Glutamatergic neuron (in vitro differentiated cells): ENCODE measurements around the gene ATG5. TPM values are rescaled to one million over a fixed set of nuclear protein-coding genes. Genes with fewer than 3 reads are reported as not detected.

Experiments used
- DNase-seq: peaks from one replicate; pipeline ENCODE4 v3.0.0; 2022
- H3K27ac Mint-ChIP-seq: one replicate; pipeline ENCODE4 v1.8.0; 2020; ENCODE audit warnings: mild to moderate bottlenecking, mixed read lengths, inconsistent platforms; ENCODE audit not compliant: unreplicated experiment
- H3K27me3 Mint-ChIP-seq: one replicate; pipeline ENCODE4 v1.8.0; 2020; ENCODE audit warnings: mild to moderate bottlenecking, moderate library complexity, mixed read lengths, inconsistent platforms; ENCODE audit not compliant: unreplicated experiment
- H3K36me3 Mint-ChIP-seq: one replicate; pipeline ENCODE4 v1.8.0; 2020; ENCODE audit warnings: mild to moderate bottlenecking, mixed read lengths, inconsistent platforms; ENCODE audit not compliant: unreplicated experiment
- H3K4me1 Mint-ChIP-seq: one replicate; pipeline ENCODE4 v1.8.0; 2020; ENCODE audit warnings: mild to moderate bottlenecking, low read depth, mixed read lengths, inconsistent platforms; ENCODE audit not compliant: unreplicated experiment
- H3K4me3 Mint-ChIP-seq: one replicate; pipeline ENCODE4 v1.8.0; 2020; ENCODE audit warnings: mild to moderate bottlenecking, mixed read lengths, inconsistent platforms; ENCODE audit not compliant: unreplicated experiment
- H3K9me3 Mint-ChIP-seq: one replicate; pipeline ENCODE4 v1.8.0; 2020; ENCODE audit warnings: mild to moderate bottlenecking, moderate library complexity, mixed read lengths, inconsistent platforms; ENCODE audit not compliant: unreplicated experiment
- total RNA-seq: library from RNA; stranded (reverse); fragmentation: NEBNext Ultra II Directional; extraction: Animal tissue kit (Norgen Biotek cat#: 25700); gene quantifications from one replicate; pipeline ENCODE4 v1.2.1, GENCODE V29; 2021; ENCODE audit not compliant: unreplicated experiment
- TF ChIP-seq, protein P1 (sequence below): fragments of 200-600 bp; sonication (generic); IDR thresholded peaks from one replicate; pipeline ENCODE4 v1.5.0; 2021; ENCODE audit not compliant: partially characterized antibody, unreplicated experiment

Gene ATG5
- total RNA-seq, 1 donor from 2014 or later: 24.8 TPM

DNA sequence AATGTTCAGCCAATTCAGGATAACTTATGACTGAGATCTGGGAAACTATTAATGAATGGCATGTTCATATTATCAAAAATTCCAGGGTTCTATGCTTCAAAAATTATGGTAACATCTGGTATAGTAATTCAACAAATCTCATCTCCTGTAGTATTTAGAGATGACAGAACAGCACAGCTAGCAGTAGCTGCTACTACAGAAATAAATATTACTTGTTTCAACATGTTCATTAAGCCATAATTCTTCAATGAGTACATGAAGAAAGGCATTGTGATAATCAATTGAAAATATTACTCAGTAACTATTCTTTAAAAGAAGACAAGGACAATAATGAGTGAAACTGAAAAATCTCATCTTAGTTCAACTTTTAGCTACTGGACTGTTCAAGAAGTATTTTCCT is 66.8 kb downstream of the ATG5 start:
- H3K36me3 Mint-ChIP-seq: no peaks in the 10 kb centered on the region

DNA sequence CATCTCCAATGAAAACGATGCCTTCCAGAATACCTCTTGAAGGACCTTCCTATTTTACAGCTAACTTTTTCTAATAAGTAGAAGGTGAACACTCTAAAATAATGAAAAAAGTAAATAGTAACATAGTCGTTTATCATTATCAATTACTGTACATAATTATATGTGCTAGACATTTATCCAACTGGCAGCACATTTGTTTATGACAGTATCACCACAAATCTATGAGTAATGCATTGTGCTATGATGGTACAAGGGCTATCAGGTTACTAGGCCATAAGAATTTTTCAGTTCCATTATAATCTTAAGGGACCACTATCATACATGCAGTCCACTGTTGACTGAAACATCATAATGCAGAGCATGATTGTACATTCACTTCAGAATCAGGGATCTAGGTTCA is 68.4 kb downstream of the ATG5 start:
- H3K36me3 Mint-ChIP-seq: no peaks in the 10 kb centered on the region
- TF ChIP-seq, protein P1, sequence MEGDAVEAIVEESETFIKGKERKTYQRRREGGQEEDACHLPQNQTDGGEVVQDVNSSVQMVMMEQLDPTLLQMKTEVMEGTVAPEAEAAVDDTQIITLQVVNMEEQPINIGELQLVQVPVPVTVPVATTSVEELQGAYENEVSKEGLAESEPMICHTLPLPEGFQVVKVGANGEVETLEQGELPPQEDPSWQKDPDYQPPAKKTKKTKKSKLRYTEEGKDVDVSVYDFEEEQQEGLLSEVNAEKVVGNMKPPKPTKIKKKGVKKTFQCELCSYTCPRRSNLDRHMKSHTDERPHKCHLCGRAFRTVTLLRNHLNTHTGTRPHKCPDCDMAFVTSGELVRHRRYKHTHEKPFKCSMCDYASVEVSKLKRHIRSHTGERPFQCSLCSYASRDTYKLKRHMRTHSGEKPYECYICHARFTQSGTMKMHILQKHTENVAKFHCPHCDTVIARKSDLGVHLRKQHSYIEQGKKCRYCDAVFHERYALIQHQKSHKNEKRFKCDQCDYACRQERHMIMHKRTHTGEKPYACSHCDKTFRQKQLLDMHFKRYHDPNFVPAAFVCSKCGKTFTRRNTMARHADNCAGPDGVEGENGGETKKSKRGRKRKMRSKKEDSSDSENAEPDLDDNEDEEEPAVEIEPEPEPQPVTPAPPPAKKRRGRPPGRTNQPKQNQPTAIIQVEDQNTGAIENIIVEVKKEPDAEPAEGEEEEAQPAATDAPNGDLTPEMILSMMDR: no peak
- no peaks in the 10 kb centered on the region for H3K9me3 Mint-ChIP-seq
- no peak for DNase-seq
- peaks cover 12% of the 10 kb centered on the region for H3K4me1 Mint-ChIP-seq
- no peak overlapping the region for H3K4me3 Mint-ChIP-seq
- H3K27ac Mint-ChIP-seq: no peak overlapping the region
- H3K27me3 Mint-ChIP-seq: no peaks in the 10 kb centered on the region

More for the DNA sequence above, 66.8 kb downstream of the ATG5 start:
- TF ChIP-seq, protein P1: no peak
- Mint-ChIP-seq H3K4me3 (no peak overlapping the region), H3K27me3 (no peaks in the 10 kb centered on the region), H3K27ac (no peak overlapping the region), H3K4me1 (peaks cover 5% of the 10 kb centered on the region), H3K9me3 (no peaks in the 10 kb centered on the region)
- no peak for DNase-seq

DNA sequence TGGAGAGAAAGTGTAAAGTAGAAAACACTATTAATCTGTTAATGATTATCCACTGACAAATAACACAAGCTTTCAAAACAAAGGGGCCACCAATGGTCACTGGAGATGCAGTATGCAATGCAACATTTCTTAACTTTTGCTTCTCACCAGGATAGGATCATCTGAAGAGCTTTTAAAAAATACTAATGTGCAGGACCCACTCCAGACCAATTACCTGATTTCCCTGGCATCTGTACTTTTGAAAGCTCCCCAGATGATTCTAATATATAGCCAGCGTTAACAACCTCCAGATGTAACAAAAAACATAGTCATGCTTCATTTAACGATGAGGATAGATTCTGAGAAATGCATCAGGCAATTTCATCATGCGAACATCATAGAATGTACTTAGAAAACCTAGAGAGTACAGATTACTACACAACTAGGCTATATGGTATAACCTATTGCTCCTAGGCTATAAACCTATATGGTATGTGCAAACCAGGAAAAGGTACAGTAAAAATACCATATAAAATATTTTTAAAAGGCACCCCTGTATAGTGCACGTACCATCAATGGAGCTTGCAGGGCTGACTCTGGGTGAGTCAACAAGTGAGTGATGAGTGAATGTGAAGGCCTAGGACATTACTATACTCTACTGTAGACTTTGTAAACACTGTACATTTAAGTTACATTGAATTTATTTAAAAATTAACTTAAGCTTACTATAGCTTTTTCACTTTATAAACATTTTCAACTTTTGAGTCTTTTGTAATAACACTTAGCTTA is 69.2 kb downstream of the ATG5 start:
- TF ChIP-seq, protein P1: no peak
- Mint-ChIP-seq H3K36me3 (no peaks in the 10 kb centered on the region), H3K27ac (no peak overlapping the region), H3K4me3 (no peak overlapping the region), H3K27me3 (no peaks in the 10 kb centered on the region), H3K4me1 (peaks cover 12% of the 10 kb centered on the region), H3K9me3 (peaks cover 2% of the 10 kb centered on the region)
- no peak for DNase-seq

DNA sequence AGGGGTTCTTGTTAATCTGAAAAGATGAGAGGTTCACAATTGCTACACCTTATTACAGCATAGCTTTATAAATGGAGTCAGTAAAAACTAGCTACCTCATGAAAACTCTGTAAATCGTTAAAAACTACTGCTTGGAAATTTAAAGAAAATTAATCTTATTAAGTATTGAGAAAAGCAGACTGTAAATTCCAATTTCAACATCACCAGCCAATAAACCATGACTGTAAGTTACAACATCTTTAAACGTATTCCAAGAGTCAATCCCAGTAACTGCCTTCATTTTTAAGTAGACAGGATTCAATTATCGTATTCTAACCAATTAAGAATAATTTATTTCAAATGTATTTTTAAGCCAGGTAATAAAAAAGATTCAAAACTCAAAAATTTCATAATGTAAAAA is 70.3 kb downstream of the ATG5 start:
- TF ChIP-seq, protein P1: no peak
- Mint-ChIP-seq H3K4me3 (no peak overlapping the region), H3K4me1 (peaks cover 12% of the 10 kb centered on the region), H3K27ac (no peak overlapping the region), H3K9me3 (peaks cover 2% of the 10 kb centered on the region), H3K36me3 (no peaks in the 10 kb centered on the region), H3K27me3 (no peaks in the 10 kb centered on the region)
- DNase-seq: no peak

DNA sequence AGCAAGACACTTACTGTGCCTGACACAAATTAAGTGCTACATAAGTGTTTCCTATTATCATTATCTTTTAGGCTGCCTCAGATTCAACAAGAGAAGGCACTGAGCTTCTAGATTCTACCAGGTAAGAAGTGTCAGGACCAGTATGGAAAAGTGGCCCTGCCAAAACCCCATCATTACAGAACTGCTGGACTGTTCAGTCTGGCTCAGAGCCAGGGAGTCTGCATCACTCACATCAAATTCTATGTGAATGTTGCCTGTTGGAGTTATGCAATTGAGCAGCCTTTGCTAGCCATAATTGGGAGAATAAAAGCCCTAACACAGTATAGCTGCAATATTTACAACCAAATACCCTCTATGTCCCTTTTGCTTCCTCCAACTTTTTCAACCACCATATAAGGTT is 70.9 kb downstream of the ATG5 start:
- Mint-ChIP-seq H3K4me3 (no peak overlapping the region), H3K4me1 (peaks cover 12% of the 10 kb centered on the region), H3K36me3 (no peaks in the 10 kb centered on the region), H3K27ac (no peak overlapping the region), H3K27me3 (no peaks in the 10 kb centered on the region), H3K9me3 (peaks cover 2% of the 10 kb centered on the region)
- DNase-seq: no peak
- TF ChIP-seq, protein P1: no peak
